H9 (cell line): Measurements from ENCODE around the gene KLC4. TPM values are rescaled to one million over a fixed set of nuclear protein-coding genes. Genes with fewer than 3 reads are reported as not detected.

ENCODE experiments used
- DNase-seq: peaks from one replicate; pipeline ENCODE4 v3.0.0-alpha.2; 2017
- H2AFZ ChIP-seq: one replicate; pipeline ENCODE4 v1.6.1; 2013; ENCODE audit warnings: mild to moderate bottlenecking, low read length, control low read depth, moderate library complexity
- H2AK5ac ChIP-seq: 2 replicates; pipeline ENCODE4 v1.6.1; 2013; ENCODE audit warnings: low read length, control low read depth, mixed read lengths; ENCODE audit not compliant: insufficient read length
- H2BK120ac ChIP-seq: one replicate; pipeline ENCODE4 v1.6.1; 2013; ENCODE audit warnings: low read depth, mild to moderate bottlenecking, low read length, control low read depth, inconsistent platforms; ENCODE audit not compliant: poor library complexity, severe bottlenecking
- H2BK12ac ChIP-seq: 2 replicates; pipeline ENCODE4 v1.6.1; 2013; ENCODE audit warnings: low read length, control low read depth, mixed read lengths, low read depth; ENCODE audit not compliant: insufficient read length
- H2BK15ac ChIP-seq: 2 replicates; pipeline ENCODE4 v1.6.1; 2013; ENCODE audit warnings: low read depth, low read length, control low read depth
- H2BK20ac ChIP-seq: one replicate; pipeline ENCODE4 v1.6.1; 2013; ENCODE audit warnings: low read depth, mild to moderate bottlenecking, low read length, control low read depth, inconsistent platforms; ENCODE audit not compliant: poor library complexity, severe bottlenecking
- H2BK5ac ChIP-seq: 2 replicates; pipeline ENCODE4 v1.6.1; 2013; ENCODE audit warnings: low read length, control low read depth, mixed read lengths; ENCODE audit not compliant: insufficient read length
- H3K14ac ChIP-seq: 2 replicates; pipeline ENCODE4 v1.6.1; 2013; ENCODE audit warnings: low read length, control low read depth; ENCODE audit not compliant: insufficient read depth
- H3K18ac ChIP-seq: 2 replicates; pipeline ENCODE4 v1.6.1; 2013; ENCODE audit warnings: low read depth, mild to moderate bottlenecking, mixed read lengths, low read length, control low read depth; ENCODE audit not compliant: insufficient read length
- H3K23ac ChIP-seq: 2 replicates; pipeline ENCODE4 v1.6.1; 2013; ENCODE audit warnings: low read length, control low read depth, mixed read lengths, low read depth; ENCODE audit not compliant: insufficient read length
- H3K23me2 ChIP-seq: 2 replicates; pipeline ENCODE4 v1.6.1; 2013; ENCODE audit warnings: low read depth, mild to moderate bottlenecking, mixed read lengths, low read length, control low read depth; ENCODE audit not compliant: insufficient read length, poor library complexity, severe bottlenecking
- H3K27ac ChIP-seq: 2 replicates; pipeline ENCODE4 v1.5.1; 2013; ENCODE audit warnings: low read length, control low read depth, mixed read lengths, low read depth; ENCODE audit not compliant: insufficient read length
- H3K27me3 ChIP-seq: 2 replicates; pipeline ENCODE4 v1.6.1; 2013; ENCODE audit warnings: low read length, control low read depth, inconsistent platforms; ENCODE audit not compliant: insufficient read depth
- H3K4ac ChIP-seq: 2 replicates; pipeline ENCODE4 v1.6.1; 2013; ENCODE audit warnings: low read depth, mild to moderate bottlenecking, control low read depth, inconsistent platforms, low read length, moderate library complexity
- H3K4me1 ChIP-seq: 2 replicates; pipeline ENCODE4 v1.6.1; 2013; ENCODE audit warnings: low read length, control low read depth, inconsistent platforms; ENCODE audit not compliant: insufficient read depth
- H3K4me2 ChIP-seq: 2 replicates; pipeline ENCODE4 v1.6.1; 2013; ENCODE audit warnings: low read length, control low read depth, mixed read lengths; ENCODE audit not compliant: insufficient read length, insufficient read depth
- H3K56ac ChIP-seq: 2 replicates; pipeline ENCODE4 v1.6.1; 2013; ENCODE audit warnings: low read depth, mild to moderate bottlenecking, mixed read lengths, low read length, control low read depth; ENCODE audit not compliant: insufficient read length
- H3K79me1 ChIP-seq: 2 replicates; pipeline ENCODE4 v1.6.1; 2013; ENCODE audit warnings: low read depth, mild to moderate bottlenecking, moderate library complexity, low read length, control low read depth, inconsistent platforms; ENCODE audit not compliant: insufficient read depth, poor library complexity, severe bottlenecking
- H3K79me2 ChIP-seq: 2 replicates; pipeline ENCODE4 v1.6.1; 2013; ENCODE audit warnings: low read length, control low read depth, inconsistent platforms; ENCODE audit not compliant: insufficient read depth
- H3K9ac ChIP-seq: 2 replicates; pipeline ENCODE4 v1.6.1; 2013; ENCODE audit warnings: low read length, control low read depth, mixed read lengths; ENCODE audit not compliant: insufficient read length; ENCODE audit errors: extremely low read depth
- H3K9me3 ChIP-seq: one replicate; pipeline ENCODE4 v1.6.1; 2013; ENCODE audit warnings: low read depth, low read length, inconsistent platforms; ENCODE audit not compliant: control insufficient read depth
- H3T11ph ChIP-seq: one replicate; pipeline ENCODE4 v1.6.1; 2013; ENCODE audit warnings: mild to moderate bottlenecking, low read length, control low read depth, inconsistent platforms
- H4K20me1 ChIP-seq: one replicate; pipeline ENCODE4 v1.6.1; 2013; ENCODE audit not compliant: control insufficient read depth, insufficient read length, insufficient read depth
- H4K5ac ChIP-seq: 2 replicates; pipeline ENCODE4 v1.6.1; 2013; ENCODE audit warnings: low read depth, mild to moderate bottlenecking, mixed read lengths, low read length, control low read depth; ENCODE audit not compliant: insufficient read length
- H4K8ac ChIP-seq: replicated peaks from 2 replicates; pipeline ENCODE4 v1.6.1; 2013; ENCODE audit warnings: low read length, control low read depth, mixed read lengths, low read depth; ENCODE audit not compliant: insufficient read length
- H4K91ac ChIP-seq: 2 replicates; pipeline ENCODE4 v1.6.1; 2013; ENCODE audit warnings: low read depth, mild to moderate bottlenecking, moderate library complexity, mixed read lengths, low read length, control low read depth; ENCODE audit not compliant: insufficient read length
- H3K27ac Mint-ChIP-seq, 3 experiments: 2 replicates in 2 of 3; 3 replicates in 1 of 3; pipeline ENCODE4 v1.8.0; 2020 to 2021; ENCODE audit warnings: mixed read lengths in 3 of 3, mild to moderate bottlenecking in 1 of 3, moderate library complexity in 1 of 3
- H3K27me3 Mint-ChIP-seq: 2 replicates; pipeline ENCODE4 v1.8.0; 2021; ENCODE audit warnings: low read depth, mild to moderate bottlenecking, moderate library complexity, mixed read lengths
- H3K36me3 Mint-ChIP-seq, 3 experiments: 2 replicates in 2 of 3; 3 replicates in 1 of 3; pipeline ENCODE4 v1.8.0; 2020 to 2021; ENCODE audit warnings: low read depth in 3 of 3, mixed read lengths in 3 of 3; ENCODE audit not compliant: insufficient read depth in 1 of 3
- H3K4me1 Mint-ChIP-seq, 2 experiments: 2 replicates each; pipeline ENCODE4 v1.8.0; 2020; ENCODE audit warnings: mixed read lengths in 2 of 2
- H3K4me3 Mint-ChIP-seq, 2 experiments: 2 replicates in 1 of 2; 3 replicates in 1 of 2; pipeline ENCODE4 v1.8.0; 2020 to 2021; ENCODE audit warnings: mild to moderate bottlenecking in 2 of 2, mixed read lengths in 2 of 2, moderate library complexity in 1 of 2
- H3K9me3 Mint-ChIP-seq, 2 experiments: 2 replicates in 1 of 2; 3 replicates in 1 of 2; pipeline ENCODE4 v1.8.0; 2020; ENCODE audit warnings: mild to moderate bottlenecking in 2 of 2, mixed read lengths in 2 of 2, moderate library complexity in 1 of 2
- WGBS: extraction: QIAGEN DNeasy Blood & Tissue Kit; methylation state at CpG from one replicate; pipeline ENCODE4 v1.1.7; 2013; ENCODE audit warnings: missing lambda C conversion rate, low lambda C conversion rate, mixed read lengths; ENCODE audit not compliant: insufficient read length; ENCODE audit errors: extremely low coverage; 5-methylcytosine and 5-hydroxymethylcytosine counted together
- total RNA-seq: library from RNA; stranded (reverse); gene quantifications from 2 replicates; pipeline ENCODE4 v1.2.1, GENCODE V29; 2021
- TF ChIP-seq, protein P1 (sequence below): fragments of 200-600 bp; sonication (generic); conservative IDR thresholded peaks from 3 replicates; pipeline ENCODE4 v1.8.0; 2021; ENCODE audit warnings: antibody characterized with exemption, mild to moderate bottlenecking

KLC4 gene
- total RNA-seq, 1 experiment from 2014 or later = 29.7 TPM

- H3K79me2 ChIP-seq = peaks cover 18% of the 10 kb centered on the region; the same call in 1 of the 2 replicates
- peak overlapping the region; percentile 85 to 90 for H3K4me3 Mint-ChIP-seq
- peak overlapping the region; percentile 72 for H3K4me2 ChIP-seq
- H2BK5ac ChIP-seq = no peak overlapping the region
- peak; percentile 81 for DNase-seq
- peak overlapping the region; percentile 94 for H3K14ac ChIP-seq
- peak overlapping the region; percentile 76 for H3K9ac ChIP-seq
- no peak overlapping the region for H3T11ph ChIP-seq
- peaks cover 13% of the 10 kb centered on the region for H3K4me1 ChIP-seq
- WGBS = no CpG with 5 or more reads among the region's 72 CpGs
- peaks cover 29 to 48% of the 10 kb centered on the region in 2 experiments for H3K4me1 Mint-ChIP-seq
- H2BK15ac ChIP-seq = no peak overlapping the region
- H2AFZ ChIP-seq = no peak overlapping the region
- no peaks in the 10 kb centered on the region for H4K20me1 ChIP-seq
- peaks cover 11% of the 10 kb centered on the region for H3K79me1 ChIP-seq
- H2BK120ac ChIP-seq = no peak overlapping the region
- H3K9me3 Mint-ChIP-seq = no peaks in the 10 kb centered on the region
- peak overlapping the region; percentile 61 for H3K18ac ChIP-seq
- no peak overlapping the region for H2AK5ac ChIP-seq
- H4K91ac ChIP-seq = no peak overlapping the region
- no peak overlapping the region for H2BK12ac ChIP-seq
- H3K27ac Mint-ChIP-seq = peak overlapping the region in 2 of 3 experiments; percentile 85 to 90; a peak in 4 of 7 replicates
- H3K36me3 Mint-ChIP-seq = peaks cover 12 to 24% (median 21%) of the 10 kb centered on the region in 3 experiments
- H3K23ac ChIP-seq = no peak overlapping the region
- H3K27me3 ChIP-seq = no peaks in the 10 kb centered on the region
- no peak overlapping the region; the same call in none of the 2 replicates for H3K4ac ChIP-seq
- no peak overlapping the region for H4K8ac ChIP-seq
- H3K27me3 Mint-ChIP-seq = no peaks in the 10 kb centered on the region
- TF ChIP-seq, protein P1, sequence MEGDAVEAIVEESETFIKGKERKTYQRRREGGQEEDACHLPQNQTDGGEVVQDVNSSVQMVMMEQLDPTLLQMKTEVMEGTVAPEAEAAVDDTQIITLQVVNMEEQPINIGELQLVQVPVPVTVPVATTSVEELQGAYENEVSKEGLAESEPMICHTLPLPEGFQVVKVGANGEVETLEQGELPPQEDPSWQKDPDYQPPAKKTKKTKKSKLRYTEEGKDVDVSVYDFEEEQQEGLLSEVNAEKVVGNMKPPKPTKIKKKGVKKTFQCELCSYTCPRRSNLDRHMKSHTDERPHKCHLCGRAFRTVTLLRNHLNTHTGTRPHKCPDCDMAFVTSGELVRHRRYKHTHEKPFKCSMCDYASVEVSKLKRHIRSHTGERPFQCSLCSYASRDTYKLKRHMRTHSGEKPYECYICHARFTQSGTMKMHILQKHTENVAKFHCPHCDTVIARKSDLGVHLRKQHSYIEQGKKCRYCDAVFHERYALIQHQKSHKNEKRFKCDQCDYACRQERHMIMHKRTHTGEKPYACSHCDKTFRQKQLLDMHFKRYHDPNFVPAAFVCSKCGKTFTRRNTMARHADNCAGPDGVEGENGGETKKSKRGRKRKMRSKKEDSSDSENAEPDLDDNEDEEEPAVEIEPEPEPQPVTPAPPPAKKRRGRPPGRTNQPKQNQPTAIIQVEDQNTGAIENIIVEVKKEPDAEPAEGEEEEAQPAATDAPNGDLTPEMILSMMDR = no peak
- no peak overlapping the region for H3K56ac ChIP-seq
- H3K27ac ChIP-seq = no peak overlapping the region
- peaks cover 10% of the 10 kb centered on the region for H3K23me2 ChIP-seq
- H3K9me3 ChIP-seq = no peaks in the 10 kb centered on the region
- no peak overlapping the region for H4K5ac ChIP-seq
- no peak overlapping the region for H2BK20ac ChIP-seq
These were observed 17.3 kb downstream of the KLC4 start for GRCh38 chr6:43076464-43077332.
